Osteocyte (in vitro differentiated cells): ENCODE measurements around the gene GAP43. TPM values are rescaled to one million over a fixed set of nuclear protein-coding genes. Genes with fewer than 3 reads are reported as not detected.

Source experiments
- DNase-seq: peaks from one replicate; pipeline ENCODE4 v3.0.0; 2021; ENCODE audit warnings: mixed read lengths; ENCODE audit not compliant: unreplicated experiment; ENCODE audit errors: extremely low spot score
- H3K27ac Mint-ChIP-seq: one replicate; pipeline ENCODE4 v1.8.0; 2021; ENCODE audit warnings: mild to moderate bottlenecking, mixed read lengths; ENCODE audit not compliant: unreplicated experiment
- H3K27me3 Mint-ChIP-seq: one replicate; pipeline ENCODE4 v1.8.0; 2021; ENCODE audit warnings: mixed read lengths; ENCODE audit not compliant: unreplicated experiment
- H3K36me3 Mint-ChIP-seq: one replicate; pipeline ENCODE4 v1.8.0; 2021; ENCODE audit warnings: mixed read lengths; ENCODE audit not compliant: unreplicated experiment
- H3K4me1 Mint-ChIP-seq: one replicate; pipeline ENCODE4 v1.8.0; 2021; ENCODE audit warnings: mixed read lengths; ENCODE audit not compliant: unreplicated experiment
- H3K4me3 Mint-ChIP-seq: one replicate; pipeline ENCODE4 v1.8.0; 2021; ENCODE audit warnings: mild to moderate bottlenecking, moderate library complexity, mixed read lengths; ENCODE audit not compliant: unreplicated experiment
- H3K9me3 Mint-ChIP-seq: one replicate; pipeline ENCODE4 v1.8.0; 2021; ENCODE audit warnings: mixed read lengths; ENCODE audit not compliant: unreplicated experiment
- total RNA-seq: library from RNA; stranded (reverse); gene quantifications from 2 replicates; pipeline ENCODE4 v1.2.1, GENCODE V29; 2021
- TF ChIP-seq, protein P1 (sequence below): fragments of 200-600 bp; sonication (generic); IDR thresholded peaks from 2 replicates; pipeline ENCODE4 v1.5.0; 2021; ENCODE audit warnings: antibody characterized with exemption, mild to moderate bottlenecking, moderate library complexity

Gene GAP43
- total RNA-seq, 1 donor from 2014 or later, result 3.2 TPM

DNA sequence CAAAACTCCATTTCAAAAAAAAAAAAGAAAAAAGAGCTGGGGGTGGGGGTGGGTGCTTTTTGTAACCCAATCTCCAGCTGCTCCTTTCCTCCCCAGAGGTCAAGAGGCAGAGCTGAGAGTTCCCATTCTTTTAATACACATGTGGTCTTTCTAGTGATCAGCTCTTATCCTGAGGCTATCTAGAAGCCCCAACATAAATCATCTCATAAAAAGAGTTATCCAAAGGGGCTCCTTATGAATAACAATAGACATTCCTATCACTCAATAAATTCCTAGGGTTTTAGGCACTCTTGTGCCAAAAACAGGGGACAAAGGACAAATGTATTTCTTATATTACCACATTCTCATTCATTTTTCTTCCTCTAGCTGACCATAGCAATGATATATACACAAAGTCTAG, 25.1 kb upstream of the GAP43 start:
- peaks cover 17% of the 10 kb centered on the region for H3K9me3 Mint-ChIP-seq
- no peaks in the 10 kb centered on the region for H3K27me3 Mint-ChIP-seq
- TF ChIP-seq, protein P1, sequence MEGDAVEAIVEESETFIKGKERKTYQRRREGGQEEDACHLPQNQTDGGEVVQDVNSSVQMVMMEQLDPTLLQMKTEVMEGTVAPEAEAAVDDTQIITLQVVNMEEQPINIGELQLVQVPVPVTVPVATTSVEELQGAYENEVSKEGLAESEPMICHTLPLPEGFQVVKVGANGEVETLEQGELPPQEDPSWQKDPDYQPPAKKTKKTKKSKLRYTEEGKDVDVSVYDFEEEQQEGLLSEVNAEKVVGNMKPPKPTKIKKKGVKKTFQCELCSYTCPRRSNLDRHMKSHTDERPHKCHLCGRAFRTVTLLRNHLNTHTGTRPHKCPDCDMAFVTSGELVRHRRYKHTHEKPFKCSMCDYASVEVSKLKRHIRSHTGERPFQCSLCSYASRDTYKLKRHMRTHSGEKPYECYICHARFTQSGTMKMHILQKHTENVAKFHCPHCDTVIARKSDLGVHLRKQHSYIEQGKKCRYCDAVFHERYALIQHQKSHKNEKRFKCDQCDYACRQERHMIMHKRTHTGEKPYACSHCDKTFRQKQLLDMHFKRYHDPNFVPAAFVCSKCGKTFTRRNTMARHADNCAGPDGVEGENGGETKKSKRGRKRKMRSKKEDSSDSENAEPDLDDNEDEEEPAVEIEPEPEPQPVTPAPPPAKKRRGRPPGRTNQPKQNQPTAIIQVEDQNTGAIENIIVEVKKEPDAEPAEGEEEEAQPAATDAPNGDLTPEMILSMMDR, result no peak
- no peak overlapping the region for H3K27ac Mint-ChIP-seq
- no peak for DNase-seq
- peaks cover 6% of the 10 kb centered on the region for H3K36me3 Mint-ChIP-seq
- no peak overlapping the region for H3K4me3 Mint-ChIP-seq
- no peaks in the 10 kb centered on the region for H3K4me1 Mint-ChIP-seq

DNA sequence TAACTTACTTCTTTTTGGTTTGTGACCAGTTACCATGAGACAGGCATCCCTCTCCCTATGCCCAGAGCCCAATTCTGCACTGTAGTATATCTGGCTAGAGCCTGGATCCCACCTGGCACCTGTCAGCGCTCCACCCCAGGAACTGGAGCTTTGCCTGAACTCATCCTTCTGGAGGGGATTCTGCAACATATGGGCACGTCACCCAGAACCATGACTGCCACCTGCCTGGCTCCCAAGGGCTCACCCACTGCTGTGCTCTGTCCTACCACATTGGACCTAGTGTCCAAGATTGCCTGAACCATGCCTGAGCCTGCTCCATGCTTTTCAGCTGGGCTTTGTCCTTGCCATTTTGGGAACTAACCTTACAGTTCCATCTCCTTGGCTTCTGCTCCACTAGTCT, 21.1 kb upstream of the GAP43 start:
- Mint-ChIP-seq H3K4me3 (no peak overlapping the region), H3K36me3 (no peaks in the 10 kb centered on the region), H3K4me1 (no peaks in the 10 kb centered on the region), H3K27ac (no peak overlapping the region), H3K9me3 (no peaks in the 10 kb centered on the region), H3K27me3 (no peaks in the 10 kb centered on the region)
- no peak for DNase-seq
- TF ChIP-seq, protein P1, result no peak

DNA sequence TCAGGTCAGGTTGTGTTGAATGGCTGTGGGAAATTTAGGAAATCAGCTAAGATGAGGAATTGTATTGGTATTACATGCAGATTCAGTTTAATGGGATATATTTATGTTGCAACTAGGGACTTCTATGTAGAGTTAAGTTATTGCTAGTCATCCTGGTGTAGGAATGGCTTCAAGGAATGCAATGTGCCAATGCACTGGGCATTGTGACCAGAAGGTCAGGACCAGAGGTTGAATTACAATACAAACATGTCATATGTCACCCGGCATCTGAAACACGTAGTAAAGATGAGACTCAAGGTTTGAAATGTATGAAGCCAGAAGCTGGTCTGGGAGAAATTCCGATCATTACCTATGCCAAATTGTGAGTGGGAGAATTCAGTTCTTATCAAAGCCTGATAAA, 11.7 kb upstream of the GAP43 start:
- H3K9me3 Mint-ChIP-seq, result peaks cover 24% of the 10 kb centered on the region
- no peak for DNase-seq
- TF ChIP-seq, protein P1, result no peak
- H3K27me3 Mint-ChIP-seq, result no peaks in the 10 kb centered on the region
- no peaks in the 10 kb centered on the region for H3K4me1 Mint-ChIP-seq
- H3K27ac Mint-ChIP-seq, result no peak overlapping the region
- H3K4me3 Mint-ChIP-seq, result no peak overlapping the region
- H3K36me3 Mint-ChIP-seq, result peaks cover 3% of the 10 kb centered on the region

DNA sequence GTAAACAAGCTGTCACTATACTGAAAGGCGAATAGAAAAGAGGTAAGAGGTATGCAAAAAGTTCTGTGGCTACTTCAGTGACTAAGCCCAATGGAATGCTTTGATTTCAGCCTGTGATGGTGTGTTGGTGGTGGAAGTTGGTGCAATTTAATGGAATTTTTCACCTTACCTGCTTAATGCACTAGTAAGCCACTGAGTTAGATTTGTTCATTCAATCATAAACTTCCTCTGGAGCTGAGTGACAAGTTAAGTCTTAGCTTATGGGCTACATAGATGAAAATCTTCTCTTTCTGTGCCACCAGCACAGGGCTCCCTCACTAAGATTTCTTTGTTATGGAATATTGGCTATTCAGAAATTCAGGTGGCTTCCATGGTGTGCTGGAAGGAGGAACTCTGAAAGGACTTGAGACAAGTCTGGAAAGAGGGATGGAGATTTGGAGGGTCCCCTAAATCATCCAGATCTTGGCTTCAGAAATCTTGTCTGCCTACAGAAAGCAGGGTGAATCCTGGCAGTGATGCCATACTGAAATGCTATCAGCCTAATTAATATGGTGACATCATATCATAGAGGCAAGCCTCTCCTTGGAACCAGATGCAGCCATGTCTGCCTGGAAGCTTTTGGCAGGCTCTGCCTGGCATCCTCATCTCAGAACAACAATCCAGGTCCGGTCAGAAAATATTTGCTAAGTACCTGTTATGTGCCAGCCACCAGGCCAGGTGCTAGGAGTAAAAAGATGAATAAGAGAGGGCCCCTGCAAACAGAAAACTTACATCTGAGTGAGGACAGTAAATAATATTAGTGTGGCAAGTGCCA, 8.1 kb upstream of the GAP43 start:
- no peaks in the 10 kb centered on the region for H3K27me3 Mint-ChIP-seq
- TF ChIP-seq, protein P1, result no peak
- H3K4me1 Mint-ChIP-seq, result no peaks in the 10 kb centered on the region
- no peak overlapping the region for H3K4me3 Mint-ChIP-seq
- peaks cover 15% of the 10 kb centered on the region for H3K9me3 Mint-ChIP-seq
- no peak for DNase-seq
- no peak overlapping the region for H3K27ac Mint-ChIP-seq
- H3K36me3 Mint-ChIP-seq, result peaks cover 3% of the 10 kb centered on the region

DNA sequence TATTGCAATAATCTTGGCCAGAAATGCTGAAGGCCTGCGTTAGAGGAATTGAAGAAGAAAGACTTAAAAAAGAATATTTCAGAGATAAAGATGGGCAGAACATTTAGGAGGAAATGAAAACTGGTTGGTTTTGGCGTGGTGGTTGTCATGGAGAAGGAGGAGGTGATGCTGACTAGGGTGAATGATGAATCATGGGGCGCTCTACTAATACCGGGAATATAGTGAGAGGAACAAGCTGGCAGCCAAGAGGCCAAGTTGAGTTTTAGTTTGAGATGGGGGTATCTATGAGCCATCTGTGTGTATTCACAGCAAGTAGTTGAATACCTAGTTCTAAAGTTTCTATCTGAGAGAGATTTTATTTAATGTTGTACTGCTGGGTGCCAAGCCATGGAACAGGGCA, 6.8 kb upstream of the GAP43 start:
- Mint-ChIP-seq H3K4me3 (no peak overlapping the region), H3K9me3 (peaks cover 15% of the 10 kb centered on the region), H3K4me1 (no peaks in the 10 kb centered on the region), H3K27ac (no peak overlapping the region), H3K27me3 (no peaks in the 10 kb centered on the region), H3K36me3 (peaks cover 3% of the 10 kb centered on the region)
- DNase-seq, result no peak
- TF ChIP-seq, protein P1, result no peak
